ENCODE measurements around the gene MRI1.

- TF ChIP-seq CTCF (IDR thresholded peaks at IDR 0.05) (no peak), ZFX (IDR thresholded peaks at IDR 0.05; ENCODE audit: borderline replicate concordance) (no peak)
These were observed 6.2 kb upstream of the MRI1 start for GRCh38 chr19:13757805-13758772.

Data from 22Rv1 (cell line).